Choroid plexus epithelial cell (primary cell): ENCODE measurements around the gene AHSG.

ENCODE experiments used
- DNase-seq: peaks from one replicate; pipeline ENCODE4 v3.0.0-alpha.2; 2010; ENCODE audit warnings: low read depth
- H3K4me3 ChIP-seq: 2 replicates; pipeline ENCODE4 v1.5.1; 2011; ENCODE audit warnings: low read depth, mild to moderate bottlenecking, control low read depth, low read length, moderate library complexity
- CTCF ChIP-seq: conservative IDR thresholded peaks from 2 replicates; pipeline ENCODE4 v1.5.1; 2011; ENCODE audit warnings: low read depth, mild to moderate bottlenecking, control low read depth, inconsistent platforms, low read length, moderate library complexity

Gene AHSG

GRCh38 chr3:186570096-186570940 is 42.5 kb upstream of the AHSG start, which contains the start of gene DNAJB11:
Gene DNAJB11, plus strand, starts transcription at chr3:186570720. Its CDS starts 178 bp downstream, at chr3:186570898.
- no peak for TF ChIP-seq CTCF
- H3K4me3 ChIP-seq: peak within 1 kb of the TSS; percentile 94
- peak; percentile 100 for DNase-seq

DNA sequence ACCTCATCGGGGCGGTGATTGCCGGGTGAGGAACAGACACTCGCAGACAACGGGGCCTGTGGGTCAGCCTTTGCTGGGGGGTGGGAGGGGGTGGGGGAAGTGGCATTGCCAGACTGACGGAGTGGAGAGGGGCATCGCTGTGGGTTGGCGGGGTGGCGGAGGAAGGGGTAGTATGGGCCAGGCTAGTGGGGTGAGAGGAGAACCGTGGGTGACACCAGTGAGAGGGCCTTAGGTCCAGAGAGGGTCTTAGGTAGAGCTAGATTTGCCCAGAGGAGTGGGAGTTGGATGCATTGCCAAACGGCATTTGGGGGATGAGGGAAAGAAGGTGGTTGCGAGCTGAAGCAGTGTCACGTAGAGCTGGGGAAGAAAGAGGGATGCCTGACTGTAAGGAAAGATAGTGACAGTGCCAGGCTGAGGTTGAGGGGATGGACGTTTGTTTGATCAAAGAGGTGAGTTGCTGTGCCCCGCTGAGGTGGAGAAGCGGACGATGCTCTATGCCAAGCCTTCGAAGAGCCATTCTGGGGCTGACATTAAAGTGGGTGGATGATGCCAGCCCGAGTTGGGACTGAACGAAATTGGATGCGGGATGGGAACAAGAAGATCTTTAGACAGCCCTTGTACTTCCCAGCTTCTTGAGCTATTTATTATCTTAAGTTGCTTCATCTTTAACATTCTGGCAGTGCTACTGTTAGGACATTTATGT is 41.8 kb upstream of the AHSG start:
- no peak for TF ChIP-seq CTCF
- DNase-seq: no peak
- H3K4me3 ChIP-seq: peak overlapping the region; percentile 94

- no peak overlapping the region for H3K4me3 ChIP-seq
- TF ChIP-seq CTCF: no peak
- DNase-seq: no peak
These were observed 41.2 kb upstream of the AHSG start for GRCh38 chr3:186571644-186572013.

GRCh38 chr3:186577521-186577920 is 35.3 kb upstream of the AHSG start:
- no peak for TF ChIP-seq CTCF
- DNase-seq: no peak
- H3K4me3 ChIP-seq: no peak overlapping the region

DNA sequence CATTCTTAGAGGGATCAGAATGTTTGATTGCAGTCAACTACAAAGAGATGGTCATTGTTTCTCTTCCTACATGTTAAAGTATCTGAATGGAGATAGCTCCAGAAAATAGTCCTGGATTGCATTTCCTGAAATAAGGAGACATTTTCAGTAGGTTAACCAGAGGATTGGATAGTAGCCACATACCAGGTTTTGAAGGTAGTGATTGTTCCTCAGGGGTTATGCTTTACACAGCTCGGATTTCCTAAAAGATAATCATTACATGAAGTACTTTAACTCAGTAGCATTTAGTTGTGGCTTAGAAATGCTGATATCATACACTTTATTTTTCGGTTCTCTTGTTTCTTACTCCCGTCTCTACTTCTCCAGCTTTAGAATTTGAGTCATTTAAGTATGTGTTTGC is 32.1 kb upstream of the AHSG start:
- no peak for DNase-seq
- TF ChIP-seq CTCF: no peak
- no peak overlapping the region for H3K4me3 ChIP-seq

DNA sequence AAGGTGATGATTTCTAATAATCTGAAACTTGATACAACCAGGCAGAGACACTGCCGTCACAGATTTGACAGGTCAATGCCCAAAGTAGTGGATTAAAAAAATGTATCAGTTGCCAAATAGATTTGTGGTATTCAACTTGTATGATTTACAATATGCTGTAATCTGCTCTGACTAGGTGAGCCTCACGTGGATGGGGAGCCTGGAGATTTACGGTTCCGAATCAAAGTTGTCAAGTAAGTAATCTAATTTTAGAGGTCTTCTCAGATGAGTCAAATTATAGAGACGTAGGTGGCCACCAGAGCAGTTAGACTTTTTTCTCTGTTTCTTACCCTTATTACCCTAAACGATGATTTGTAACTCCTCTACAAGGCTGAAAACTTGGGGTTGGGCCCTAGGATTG is 30.3 kb upstream of the AHSG start:
- no peak for TF ChIP-seq CTCF
- DNase-seq: no peak
- H3K4me3 ChIP-seq: no peak overlapping the region
